HG03095 (cell line): ENCODE data around the gene GHRHR.

Source experiments
- ATAC-seq: cut with Tn5 transposase; IDR thresholded peaks from one replicate; pipeline ENCODE4 v1.9.1; 2021; ENCODE audit warnings: moderate library complexity; ENCODE audit not compliant: unreplicated experiment

The GHRHR gene

GRCh38 chr7:30965883-30966282 lies 2.1 kb downstream of the GHRHR start:
- no peak for ATAC-seq

GRCh38 chr7:30968294-30968693 lies 4.5 kb downstream of the GHRHR start:
- no peak for ATAC-seq

- no peak for ATAC-seq
These were observed 5.2 kb downstream of the GHRHR start for GRCh38 chr7:30968747-30969603.

GRCh38 chr7:30969604-30969970 lies 5.8 kb downstream of the GHRHR start:
- ATAC-seq: no peak

DNA sequence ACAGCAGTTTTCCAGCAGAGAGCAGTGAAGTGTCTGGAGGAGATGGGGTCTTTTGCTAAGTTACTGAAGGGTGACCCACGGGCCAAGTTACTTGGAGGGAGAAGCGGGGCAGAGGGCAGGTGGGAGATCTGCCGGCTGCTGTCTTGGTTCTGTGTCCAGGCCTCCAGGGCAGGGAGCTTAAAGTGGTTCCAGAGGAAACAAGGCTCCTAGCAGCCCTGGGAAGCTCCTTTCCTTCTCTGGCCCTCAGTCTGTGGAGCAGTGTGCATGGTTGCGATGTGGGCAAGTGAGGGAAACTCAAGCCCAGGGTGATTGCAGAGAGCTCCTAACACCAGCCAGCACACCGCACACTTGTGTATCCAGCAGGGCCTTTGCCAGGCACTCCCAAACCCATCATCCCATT lies 6.3 kb downstream of the GHRHR start:
- ATAC-seq: no peak

- ATAC-seq: no peak
These were observed 6.9 kb downstream of the GHRHR start for GRCh38 chr7:30970594-30971094.

DNA sequence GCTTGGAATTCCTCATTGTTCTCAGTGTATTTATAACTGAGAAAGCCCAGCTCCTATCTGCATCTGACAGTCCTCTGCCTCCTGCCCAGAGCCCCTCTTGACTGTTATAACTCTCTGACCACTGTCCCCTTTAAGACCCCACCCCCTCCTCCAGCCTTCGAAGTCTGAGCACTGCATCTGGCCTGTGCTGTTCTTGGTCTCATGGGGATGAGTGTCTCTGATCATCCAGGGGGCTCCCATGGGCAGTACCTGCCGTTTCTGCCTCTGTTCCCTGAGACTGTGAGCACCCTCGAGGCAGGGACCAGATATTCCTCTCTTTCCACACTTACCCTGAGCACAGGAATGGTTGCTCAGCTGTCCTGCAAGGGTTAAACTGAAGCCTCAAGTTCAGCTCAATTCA lies 7.7 kb downstream of the GHRHR start:
- no peak for ATAC-seq

DNA sequence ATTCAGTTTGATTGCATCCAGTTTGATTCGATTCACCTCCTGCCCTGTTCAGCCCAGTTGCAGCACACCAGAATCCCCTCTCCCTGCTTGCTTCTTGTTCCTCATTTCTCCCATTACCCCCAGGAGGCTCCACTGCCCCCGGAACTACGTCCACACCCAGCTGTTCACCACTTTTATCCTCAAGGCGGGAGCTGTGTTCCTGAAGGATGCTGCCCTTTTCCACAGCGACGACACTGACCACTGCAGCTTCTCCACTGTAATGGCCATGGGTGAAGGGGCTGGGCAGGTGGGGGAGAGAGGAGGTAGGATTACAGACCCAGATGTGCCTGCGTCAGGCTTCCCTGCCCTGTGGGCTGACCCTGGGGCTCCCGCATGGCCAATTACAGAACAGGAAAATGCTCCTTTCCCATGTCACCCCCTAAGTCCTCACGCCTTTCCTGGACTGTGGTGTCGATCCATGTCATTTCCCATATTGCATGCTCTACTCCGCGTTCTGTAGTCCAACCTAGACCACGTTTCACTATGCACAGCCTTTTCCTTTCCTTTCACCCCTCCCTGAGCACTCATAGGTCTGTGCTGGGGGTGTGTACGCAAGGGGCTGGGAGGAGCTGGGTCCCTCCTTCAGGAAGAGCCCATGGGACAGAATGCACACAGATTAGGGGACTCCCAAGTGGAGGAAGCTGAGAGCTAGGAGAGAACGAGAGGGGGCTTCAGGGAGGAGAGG lies 8.2 kb downstream of the GHRHR start:
- ATAC-seq: no peak

- no peak for ATAC-seq
These were observed 9.5 kb downstream of the GHRHR start for GRCh38 chr7:30973292-30973691.

DNA sequence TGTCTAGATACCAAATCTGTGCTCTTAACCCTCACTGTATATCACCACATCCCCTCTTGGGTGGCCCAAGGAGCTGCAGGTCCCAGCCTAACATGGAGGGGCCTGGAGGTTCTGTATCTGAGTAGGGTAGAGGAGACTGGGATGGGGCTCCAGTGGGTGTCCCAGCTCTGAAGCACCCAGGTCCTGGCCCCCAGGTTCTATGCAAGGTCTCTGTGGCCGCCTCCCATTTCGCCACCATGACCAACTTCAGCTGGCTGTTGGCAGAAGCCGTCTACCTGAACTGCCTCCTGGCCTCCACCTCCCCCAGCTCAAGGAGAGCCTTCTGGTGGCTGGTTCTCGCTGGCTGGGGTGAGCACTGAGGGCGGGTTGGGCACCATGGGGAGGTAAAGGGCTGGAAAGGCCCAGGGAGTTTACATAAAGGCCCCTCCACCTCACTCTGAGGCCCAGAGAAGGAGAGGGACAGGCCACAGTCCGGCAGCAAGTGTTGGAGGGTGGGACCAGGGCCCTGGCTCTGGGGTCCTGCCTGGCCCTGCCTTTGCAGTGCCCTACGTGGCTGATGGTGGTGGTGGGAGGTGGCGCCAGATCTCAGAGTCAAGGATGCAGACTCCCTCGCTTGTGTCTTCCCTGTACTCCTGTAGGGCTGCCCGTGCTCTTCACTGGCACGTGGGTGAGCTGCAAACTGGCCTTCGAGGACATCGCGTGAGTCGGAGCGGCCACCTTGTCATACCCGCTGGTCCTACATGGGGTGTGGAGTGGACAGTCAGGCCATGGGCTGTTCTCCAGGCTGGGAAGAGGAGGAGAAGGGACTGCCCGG lies 10.2 kb downstream of the GHRHR start:
- ATAC-seq: no peak

DNA sequence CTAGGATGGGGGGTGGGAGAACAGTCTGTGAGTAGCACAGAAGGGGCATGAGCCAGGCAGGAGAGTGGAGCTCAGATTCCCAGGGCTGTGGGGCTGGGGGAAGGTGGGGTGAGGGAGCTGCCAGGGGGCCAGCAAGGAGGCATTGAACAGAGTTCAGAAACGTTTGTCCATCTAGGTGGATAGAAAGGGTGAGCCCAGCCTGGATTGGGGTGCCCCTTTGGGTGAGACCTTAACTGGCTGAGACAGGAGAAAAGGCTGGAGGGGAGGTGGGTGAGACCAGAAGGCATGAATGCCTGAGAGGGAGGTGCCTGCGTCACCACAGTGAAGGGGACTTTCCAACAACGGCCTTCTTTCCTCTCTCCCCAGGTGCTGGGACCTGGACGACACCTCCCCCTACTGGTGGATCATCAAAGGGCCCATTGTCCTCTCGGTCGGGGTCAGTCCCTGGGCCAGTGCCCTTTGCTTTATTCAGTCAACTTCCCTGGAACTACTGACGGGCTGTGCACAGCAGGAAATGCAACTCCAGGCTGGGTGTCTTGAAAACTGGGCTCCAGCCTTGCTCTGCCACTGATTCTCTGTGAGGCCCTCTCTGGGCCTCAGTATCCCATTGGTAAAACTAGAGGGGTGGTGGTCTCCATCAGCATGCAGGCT lies 11.0 kb downstream of the GHRHR start:
- peak; percentile 94 for ATAC-seq

GRCh38 chr7:30975256-30975899 lies 11.6 kb downstream of the GHRHR start:
- ATAC-seq: no peak

DNA sequence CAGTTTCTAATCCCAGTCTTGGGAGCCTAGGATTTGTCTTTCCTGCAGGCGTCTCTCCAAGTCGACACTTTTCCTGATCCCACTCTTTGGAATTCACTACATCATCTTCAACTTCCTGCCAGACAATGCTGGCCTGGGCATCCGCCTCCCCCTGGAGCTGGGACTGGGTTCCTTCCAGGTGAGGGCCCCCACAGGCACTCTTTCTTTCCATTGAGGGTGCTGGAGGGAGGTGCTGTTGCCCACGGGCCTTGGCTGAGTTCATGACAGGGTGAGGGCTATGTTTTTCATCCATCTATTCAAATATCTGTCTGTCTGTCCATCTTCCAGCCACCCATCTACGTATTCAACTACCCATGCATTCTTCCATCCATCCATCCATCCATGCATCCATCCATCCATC lies 12.6 kb downstream of the GHRHR start:
- ATAC-seq: no peak

GRCh38 chr7:30977222-30977621 lies 13.5 kb downstream of the GHRHR start:
- ATAC-seq: no peak

- no peak for ATAC-seq
These were observed 14.3 kb downstream of the GHRHR start for GRCh38 chr7:30977896-30978564.

DNA sequence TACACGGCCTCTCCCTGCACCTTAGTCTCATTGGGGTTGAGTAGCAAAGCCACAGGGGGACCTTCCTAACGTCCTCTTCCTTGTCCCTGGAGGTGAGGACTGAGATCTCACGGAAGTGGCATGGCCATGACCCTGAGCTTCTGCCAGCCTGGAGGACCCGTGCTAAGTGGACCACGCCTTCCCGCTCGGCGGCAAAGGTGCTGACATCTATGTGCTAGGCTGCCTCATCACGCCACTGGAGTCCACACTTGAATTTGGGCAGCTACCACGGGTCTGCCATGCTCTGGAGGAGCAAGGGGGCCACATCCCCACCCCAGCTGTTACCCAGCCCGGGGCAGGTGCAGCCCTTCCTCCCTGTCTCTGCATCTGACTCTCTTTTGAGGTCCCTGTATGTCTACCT lies 15.3 kb downstream of the GHRHR start:
- no peak for ATAC-seq

DNA sequence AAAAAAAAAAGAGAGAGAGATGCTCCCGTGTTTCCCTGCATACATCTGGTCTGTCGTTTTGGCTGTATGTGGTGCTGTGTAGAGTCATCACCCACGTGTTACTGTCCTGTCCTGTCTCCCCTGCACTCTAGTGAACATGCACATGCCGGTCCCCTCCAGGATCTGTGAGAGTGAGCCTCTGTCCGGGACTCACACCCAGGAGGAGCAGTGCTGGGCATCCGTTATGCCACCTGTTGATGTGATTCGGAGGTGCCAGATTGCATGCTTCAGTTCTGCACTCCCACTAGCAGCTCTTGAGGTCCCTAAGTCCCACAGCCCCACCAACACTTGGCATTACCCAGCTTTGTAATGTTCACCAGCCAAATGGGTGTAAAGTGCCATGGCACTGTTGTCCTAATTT lies 16.4 kb downstream of the GHRHR start:
- ATAC-seq: no peak

- ATAC-seq: no peak
These were observed 17.0 kb downstream of the GHRHR start for GRCh38 chr7:30980751-30981150.

GRCh38 chr7:30983042-30983913 lies 19.5 kb downstream of the GHRHR start:
- ATAC-seq: peak; percentile 73
